ENCODE results near the gene SNX10.
A peak's percentile ranks its signal among the peaks of the same experiment; 100 is the strongest.

SNX10 gene

DNA sequence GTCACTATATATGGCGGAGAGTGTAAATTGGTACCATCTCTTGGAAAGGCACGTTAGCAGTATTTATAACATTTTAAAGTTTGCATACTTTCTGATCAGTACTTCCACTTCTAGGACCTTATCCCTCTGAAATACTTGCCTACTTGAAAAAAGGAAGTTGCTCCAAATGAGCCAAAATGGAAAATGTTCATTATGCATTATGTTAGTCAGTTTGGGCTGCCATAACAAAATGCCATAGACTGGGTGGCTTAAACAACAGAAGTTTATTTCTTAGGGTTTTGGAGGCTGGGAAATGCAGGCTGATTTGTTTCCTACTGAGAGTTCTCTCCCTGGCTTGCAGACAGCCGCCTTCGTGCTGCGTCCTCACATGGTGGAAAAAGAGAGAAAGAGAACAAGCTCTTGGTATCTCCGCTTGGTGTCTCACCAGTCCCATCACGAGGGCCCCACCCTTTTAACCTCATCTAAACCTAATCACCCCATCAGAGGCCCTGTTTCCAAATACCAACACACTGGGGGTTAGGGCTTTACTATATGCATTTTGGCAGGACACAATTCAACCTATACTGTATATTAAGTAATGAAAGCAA, 6.9 kb downstream of the SNX10 start:
- DNase-seq: no peak

DNA sequence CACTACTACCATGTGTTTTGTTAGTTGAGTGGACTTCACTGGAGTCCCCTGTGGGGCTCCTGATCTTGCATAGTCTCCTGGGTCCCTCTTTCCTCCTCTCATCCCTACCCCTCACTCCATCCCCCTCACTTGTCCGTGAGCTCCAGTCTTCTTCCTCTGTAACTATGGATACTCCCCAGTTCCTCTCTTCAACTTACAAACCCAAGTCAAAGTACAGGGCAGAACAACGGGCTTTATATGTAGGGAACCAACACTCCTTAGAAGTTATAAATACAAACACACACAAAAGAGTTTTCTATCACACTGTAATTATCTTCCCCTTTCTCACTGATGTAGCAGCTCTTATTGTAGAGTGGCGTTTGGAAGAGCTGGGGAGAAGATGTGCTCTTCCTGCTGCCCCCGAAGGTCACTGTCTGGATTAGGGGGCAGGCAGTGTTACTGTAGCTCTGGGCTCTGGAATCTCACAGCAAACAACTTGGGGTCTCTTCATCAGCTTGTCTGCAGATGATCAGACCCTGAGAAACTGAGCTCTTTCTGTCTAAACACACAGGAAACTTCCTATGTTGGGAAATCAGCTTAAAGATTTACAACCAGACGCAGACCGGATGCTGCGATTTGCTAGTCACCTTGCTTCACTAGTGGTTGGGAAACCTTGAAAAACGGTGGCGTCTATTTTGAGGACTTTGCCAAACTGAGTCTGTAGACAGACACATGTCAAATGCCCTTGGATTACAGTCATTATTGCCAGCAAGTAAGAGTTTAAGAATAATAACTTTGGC, 13.6 kb downstream of the SNX10 start:
- DNase-seq: no peak

DNA sequence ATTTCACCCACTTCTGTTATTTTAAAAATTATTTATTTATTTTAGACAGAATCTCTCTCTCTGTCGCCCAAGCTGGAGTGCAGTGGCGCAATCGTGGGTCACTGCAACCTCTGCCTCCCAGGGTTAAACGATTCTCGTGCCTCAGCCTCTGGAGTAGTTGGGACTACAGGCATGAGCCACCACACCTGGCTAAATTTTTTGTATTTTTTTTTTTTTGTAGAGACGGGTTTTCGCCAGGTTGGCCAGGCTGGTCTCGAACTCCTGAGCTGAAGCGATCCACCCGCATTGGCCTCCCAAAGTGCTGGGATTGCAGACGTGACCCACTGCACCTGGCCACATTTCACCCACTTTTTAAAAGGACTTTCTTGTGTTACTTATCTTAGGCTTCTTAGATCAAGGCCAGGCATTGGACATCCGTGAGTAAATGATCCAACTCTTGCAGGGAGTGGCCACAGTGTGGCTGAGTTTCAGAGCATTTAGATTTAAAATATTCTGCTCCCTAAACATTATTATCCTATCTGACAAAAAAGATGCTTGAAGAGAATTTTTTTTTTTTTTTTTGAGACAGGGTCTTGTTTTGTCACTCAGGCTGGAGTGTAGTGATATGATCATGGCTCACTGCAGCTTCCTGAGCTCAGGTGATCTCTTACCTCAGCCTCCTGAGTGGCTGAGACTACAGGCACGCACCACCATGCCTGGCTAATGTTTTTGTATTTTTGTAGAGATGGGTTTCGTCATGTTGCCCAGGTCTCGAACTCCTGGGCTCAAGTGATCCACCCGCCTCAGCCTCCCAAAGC, 14.4 kb downstream of the SNX10 start:
- no peak for DNase-seq

DNA sequence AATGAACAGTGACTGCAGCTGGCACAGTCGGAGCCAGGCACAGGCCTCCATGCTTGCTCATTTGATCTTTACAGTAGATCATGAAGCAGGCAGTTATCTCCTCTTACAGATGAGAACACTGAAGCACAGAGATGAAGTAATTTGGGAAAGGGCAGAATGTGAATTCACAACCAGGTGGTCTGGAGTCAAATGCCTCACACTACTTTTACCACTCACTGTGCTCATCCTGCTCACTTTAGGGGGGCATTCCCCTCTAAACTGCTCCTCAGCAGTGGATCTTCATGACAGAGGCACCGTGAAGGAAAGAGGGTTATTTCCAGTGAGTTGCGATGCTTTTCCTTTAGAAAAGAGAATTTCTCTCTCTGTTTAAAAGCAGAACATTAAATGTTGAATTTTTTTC, 15.1 kb downstream of the SNX10 start:
- DNase-seq: no peak

DNA sequence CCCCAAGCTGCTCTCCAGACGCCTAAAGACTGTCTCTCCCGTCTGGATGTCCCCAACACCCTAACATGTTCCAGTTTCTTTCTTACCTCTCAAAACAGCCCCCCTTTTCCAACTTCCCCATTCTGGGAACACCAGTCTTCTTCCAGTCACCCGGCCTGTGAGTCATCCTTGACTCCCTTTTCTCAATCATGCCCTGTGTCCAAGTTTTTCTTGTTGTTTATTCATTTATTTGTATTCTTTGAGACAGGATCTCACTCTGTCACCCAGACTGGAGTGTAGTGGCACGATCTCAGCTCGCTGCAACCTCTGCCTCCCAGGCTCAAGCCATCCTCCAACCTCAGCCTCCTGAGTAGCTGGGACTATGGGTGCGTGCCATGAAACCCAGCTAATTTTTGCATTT, 15.6 kb downstream of the SNX10 start:
- DNase-seq: peak in 5 of 51 donors; percentile 10 to 42 (median 30)

DNA sequence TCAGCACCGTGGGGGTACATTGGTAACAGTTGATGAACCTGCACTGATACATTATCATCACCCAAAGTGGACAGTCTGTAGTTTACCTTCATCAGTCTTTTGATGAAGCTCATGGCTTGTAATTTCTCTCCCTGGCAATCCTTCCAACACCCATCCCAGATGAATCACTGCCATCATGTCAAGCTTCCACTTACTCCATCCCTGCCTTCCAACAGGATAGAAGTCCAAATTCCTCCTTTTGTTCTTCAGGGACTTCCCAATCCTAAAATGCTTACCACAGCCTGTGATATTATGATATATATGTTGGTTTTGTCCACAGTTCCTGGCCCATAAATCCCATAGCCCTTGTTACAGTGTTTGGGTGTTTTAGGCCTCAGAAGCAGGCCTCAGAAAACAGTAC, 16.1 kb downstream of the SNX10 start:
- no peak for DNase-seq

DNA sequence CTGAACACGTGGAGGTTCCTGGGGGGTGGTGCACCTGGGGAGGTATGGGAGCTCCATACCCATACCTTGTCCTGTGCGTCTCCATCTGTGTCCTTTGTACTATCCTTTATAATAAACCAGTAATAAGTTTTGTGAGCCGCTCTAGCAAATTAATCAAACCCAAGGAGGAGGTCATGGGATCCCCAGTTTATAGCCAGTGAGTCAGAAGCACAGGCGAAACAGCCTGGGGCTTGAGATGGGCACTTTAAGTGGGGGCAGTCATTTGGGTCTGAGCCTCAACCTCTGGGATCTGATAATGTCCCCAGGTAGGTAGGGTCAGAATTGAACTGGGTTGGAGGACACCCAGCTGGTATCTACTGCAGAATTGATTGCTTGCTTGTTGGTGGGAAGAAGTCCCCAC, 16.9 kb downstream of the SNX10 start:
- DNase-seq: no peak

DNA sequence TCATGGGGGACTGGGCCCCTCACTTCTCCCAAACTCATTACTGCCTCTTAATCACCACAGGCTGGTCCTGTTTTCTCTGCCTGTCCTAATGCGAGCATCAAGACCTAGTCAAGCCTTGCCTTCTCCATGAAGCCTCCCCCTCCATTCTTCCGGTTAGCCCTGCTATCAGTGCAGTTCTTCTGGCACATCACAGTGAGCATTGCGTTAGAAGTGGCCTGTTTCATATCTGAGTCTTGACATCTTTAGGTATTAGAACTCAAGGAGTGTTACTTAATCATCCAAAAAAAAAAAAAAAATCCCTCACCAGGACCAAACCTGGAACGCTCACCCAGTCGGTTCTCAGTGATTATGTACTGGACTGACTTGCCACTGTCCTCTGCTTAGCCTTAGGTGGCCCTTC, 17.4 kb downstream of the SNX10 start:
- no peak for DNase-seq

DNA sequence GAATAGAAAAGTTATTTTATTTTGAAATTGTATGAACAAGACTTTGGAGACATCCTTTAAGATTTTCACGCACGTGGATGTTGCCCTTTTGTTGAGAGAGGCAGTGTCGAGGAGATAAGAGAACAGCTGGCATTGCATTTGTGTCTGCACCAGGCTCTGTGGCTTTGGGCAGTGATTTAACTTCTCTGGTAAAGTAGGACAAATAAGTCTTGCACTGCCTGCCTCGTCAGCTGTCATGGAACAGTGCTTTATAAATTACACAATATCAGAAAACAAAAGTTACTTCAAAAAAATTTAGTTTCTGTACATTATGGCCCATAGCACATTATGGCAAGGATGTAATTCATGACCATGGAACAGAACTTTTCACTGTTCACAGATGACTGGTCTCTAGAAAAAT, 20.1 kb downstream of the SNX10 start:
- no peak for DNase-seq

DNA sequence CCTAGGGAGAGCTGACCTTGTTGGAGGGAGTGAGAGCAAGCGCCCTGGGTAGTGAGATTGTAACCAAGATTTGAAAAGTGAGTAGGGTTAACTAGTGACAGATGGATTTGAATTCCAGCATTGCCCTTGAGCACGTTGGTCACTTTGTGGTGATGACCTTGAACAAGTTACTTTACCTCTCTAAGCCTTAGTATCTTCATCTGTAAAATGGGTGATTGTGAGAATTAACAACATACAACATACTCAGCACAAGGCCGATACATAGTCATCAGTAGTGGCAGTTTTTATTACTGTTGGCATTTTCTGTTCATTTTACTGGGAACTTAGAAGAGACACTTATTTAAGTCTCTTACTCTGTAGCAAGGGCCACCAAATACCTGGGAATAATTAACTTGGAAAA, 25.5 kb downstream of the SNX10 start:
- no peak for DNase-seq

DNA sequence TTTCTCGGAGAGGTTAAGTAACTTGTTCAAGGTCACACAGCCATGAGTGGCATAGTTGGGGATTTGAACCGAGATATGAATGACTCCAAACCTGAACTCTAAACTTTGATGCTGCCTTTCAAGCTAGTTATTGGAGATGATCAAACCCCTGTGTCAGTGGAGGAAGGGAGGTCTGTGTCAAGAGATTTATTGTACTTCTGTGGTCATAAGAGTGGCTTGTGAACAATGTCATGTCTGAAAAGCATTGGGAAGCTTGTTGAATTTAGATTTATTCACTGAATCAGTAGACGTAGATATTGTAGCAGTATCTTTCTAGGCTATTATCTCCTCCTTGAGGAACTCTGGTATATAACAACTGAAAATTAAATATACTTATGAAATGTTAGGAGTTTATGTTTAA, 27.3 kb downstream of the SNX10 start:
- no peak for DNase-seq

DNA sequence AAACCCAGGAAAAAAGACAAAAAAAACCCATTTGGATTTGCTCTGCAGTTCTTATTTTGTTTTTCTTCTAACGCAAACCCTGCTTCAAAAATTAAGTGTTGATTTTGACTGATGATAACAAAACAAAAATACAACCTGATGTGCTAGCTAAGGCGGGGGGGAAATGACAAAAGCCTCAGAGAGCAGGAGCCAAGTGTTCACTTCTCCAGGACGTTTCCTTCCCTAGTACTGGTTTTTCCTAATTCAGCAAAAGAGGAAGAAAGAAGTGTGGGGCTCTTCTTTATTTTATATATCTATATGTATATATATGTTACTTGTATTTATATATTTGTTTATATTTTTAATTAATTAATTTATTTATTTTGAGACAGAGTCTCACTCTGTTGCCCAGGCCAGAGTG, 28.0 kb downstream of the SNX10 start:
- DNase-seq: no peak

DNA sequence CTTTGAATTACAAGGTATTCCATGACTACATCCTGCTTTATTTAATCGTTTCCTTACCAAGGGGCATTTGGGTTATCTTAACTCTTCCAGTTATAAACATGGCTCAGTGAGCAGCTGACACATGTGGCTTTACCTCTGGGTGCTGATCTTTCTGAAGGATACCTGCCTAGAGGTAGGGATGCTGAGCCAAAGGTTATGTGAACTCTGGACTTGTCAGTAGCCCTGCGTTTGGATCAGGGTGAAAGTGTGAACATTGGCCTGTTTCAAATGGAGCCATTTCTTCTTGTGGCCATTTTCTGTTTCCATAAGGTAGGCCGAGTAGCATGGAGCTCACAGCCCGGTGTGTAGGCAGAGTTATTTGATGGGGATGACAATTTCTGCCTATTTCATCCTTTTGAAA, 29.2 kb downstream of the SNX10 start:
- DNase-seq: no peak

DNA sequence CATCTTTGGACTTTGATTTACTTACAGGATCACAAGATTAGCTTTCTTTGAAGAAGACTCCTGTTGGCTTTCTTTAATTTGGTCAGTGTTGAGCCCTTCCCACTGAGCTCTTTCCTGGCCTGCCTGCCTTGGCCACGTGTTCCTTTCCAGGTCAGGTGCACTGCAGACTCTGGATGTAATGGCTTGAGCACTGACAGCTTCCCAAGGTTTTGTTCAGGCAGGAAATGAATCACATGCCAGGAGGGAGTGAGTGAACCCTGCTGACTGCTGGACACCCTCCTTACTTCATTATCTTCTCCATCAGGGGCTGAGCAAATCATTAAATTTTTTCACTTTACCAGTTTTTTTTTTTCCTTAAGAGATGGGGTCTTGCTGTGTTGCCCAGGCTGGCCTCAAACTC, 29.8 kb downstream of the SNX10 start:
- no peak for DNase-seq

DNA sequence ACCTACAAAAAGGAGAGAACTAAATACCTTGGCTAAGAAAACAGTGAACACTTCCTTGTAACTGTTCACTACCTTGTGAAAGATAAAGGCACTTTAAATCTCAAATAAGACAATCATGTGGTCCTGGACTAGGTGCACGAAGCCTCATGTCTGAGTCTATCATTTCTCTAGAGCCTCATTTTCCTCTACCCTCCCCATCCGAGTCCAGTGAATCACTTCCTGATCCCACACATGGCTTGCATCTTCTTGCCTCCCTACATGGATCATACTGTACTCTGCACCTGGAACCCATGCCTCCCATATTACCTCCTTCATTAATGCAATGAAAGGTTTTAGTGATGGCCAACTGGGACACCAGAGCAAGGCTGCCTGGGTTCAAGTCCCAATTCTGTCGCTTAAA, 34.5 kb downstream of the SNX10 start:
- DNase-seq: no peak

DNA sequence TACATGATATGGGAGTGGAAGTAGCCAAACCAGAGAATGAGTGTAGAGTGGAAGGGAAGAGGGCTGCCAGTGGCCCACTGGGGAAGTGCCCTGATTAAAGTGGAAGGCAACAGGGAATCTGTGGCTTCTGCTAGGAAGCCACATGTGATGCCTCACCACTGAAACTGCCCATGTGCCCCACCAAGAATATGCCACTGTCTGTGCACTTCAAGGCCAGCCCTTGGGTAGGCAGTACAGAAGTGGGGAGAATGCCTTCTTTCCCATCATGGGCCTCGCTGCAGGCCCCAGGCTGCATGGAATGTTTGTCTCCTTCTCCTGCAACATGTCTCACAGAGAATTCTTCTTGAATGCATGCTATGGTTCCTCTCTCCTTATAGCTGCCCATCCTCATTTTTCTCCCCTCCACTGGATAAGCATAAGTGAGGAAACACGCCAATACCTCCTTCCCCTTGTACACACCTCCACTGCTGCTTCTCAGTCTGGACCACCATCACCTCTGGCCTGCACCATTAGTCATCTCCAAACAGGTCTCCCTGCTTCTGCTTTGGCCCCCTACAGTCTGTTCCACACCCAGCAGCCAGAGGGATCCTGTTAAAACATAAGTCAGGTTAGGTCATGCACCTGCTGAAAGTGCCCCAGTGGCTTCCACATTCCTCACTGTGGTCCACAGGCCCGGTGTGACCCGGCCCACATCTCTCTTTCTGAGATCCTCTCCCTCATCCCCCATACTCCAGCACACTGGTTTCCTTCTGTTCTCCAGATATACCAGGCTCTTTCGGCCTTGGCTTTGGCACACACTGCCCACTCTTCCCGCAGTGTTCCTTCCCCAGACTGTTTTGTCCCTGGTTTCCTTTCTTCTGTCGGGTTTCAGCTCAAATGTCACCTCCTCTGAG, 37.1 kb downstream of the SNX10 start:
- no peak for DNase-seq

DNA sequence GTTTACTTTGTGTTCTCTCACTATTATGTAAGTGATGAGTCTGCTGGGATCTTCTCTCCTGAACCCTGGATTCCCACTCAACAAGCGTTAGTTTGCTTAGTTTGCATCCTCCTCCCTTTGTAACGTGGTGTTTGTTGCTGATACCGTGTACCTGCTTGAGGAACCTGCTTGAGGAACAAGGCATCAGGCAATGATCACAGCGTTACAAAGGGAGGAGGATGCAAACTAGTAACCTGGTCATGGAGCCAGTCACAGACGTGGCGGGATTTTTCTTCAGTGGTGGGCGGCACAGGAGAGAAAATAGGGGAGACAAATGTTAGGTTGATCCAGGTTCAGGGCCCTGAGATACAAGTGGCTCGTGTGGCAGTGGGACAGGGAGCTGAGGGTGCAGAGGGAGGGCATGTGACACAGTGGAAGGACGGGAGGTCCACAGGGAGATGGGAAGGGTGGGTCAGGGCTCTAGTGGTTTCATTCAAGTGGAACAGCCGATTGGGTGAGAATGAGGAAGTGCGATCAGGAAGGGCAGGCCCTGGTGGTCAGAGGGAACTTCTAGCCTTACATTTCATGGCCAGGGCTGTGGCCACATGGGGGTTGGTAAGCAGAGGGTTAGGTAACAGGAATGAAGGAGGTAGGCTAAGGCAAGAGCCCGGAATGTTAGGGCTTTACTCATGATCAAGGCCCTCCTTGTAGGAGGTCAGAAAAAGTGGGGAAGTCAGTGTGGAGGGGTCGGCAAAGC, 38.0 kb downstream of the SNX10 start:
- peak in 5 of 51 donors; percentile 4 to 9 (median 6) for DNase-seq

DNA sequence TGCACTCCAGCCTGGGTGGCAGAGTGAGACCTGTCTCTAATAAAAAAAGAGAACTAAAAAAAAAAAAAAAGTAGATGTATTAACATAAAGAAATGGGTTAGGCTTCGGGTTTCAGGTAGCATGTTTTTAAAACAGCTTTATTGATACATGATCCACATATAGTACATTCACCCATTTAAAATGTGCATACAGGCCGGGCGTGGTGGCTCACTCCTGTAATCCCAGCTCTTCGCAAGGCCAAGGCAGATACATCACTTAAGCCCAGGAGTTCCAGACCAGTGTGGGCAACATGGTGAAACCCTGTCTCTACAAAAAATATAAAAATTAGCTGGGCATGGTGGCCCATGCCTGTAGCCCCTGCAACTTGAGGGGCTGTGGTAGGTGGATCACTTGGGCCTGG, 39.5 kb downstream of the SNX10 start:
- no peak for DNase-seq

DNA sequence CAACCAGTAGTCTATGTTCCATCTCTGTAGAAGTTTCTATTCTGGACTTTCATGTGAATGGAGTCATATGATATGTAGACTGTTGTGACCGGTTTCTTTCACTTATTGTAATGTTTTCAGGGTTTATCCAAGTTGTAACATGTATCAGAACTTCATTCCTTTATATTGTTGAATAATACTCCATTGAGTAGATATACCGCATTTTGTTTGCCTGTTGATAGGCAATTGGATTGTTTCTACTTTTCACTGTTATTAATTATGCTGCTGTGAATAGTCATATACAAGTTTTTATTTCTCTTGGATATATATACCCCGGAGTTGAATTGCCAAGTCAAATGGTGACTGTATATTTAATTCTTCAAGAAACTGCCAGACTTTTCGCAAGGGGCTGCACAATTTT, 40.1 kb downstream of the SNX10 start:
- no peak for DNase-seq

DNA sequence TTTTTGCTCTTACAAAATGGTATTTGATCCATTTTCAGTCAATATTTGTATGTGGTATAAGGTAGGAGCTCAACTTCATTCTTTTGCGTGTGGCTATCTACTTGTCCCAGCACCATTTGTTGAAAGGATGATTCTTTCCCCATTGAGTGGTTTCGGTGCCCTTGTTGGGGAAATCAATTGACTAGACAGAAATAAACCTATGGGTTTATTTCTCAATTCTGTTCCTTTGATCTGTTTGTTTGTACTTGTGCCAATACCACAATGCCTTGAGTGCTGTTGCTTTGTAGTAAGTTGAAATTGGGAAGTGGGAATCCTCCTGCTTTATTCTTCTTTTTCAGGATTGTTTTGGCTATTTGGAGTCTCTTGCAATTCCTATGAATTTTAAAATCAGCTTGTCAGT, 41.0 kb downstream of the SNX10 start:
- DNase-seq: no peak
